WTC11 (cell line): ENCODE data around the gene KNSTRN. TPM values are rescaled to one million over a fixed set of nuclear protein-coding genes. Genes with fewer than 3 reads are reported as not detected.

ENCODE experiments used
- CBFB ChIP-seq: sonication (generic); formaldehyde crosslinking; IDR thresholded peaks from 2 replicates; pipeline ENCODE4 v1.8.1; 2022; ENCODE audit warnings: mild to moderate bottlenecking, low read depth, missing genetic modification reagents
- CREM ChIP-seq: sonication (generic); formaldehyde crosslinking; IDR thresholded peaks from 2 replicates; pipeline ENCODE4 v1.8.1; 2022; ENCODE audit warnings: mild to moderate bottlenecking, missing genetic modification reagents, moderate library complexity
- ETV6 ChIP-seq: sonication (generic); formaldehyde crosslinking; IDR thresholded peaks from 2 replicates; pipeline ENCODE4 v1.8.1; 2022; ENCODE audit warnings: mild to moderate bottlenecking, missing genetic modification reagents
- KAT7 ChIP-seq: sonication (generic); formaldehyde crosslinking; IDR thresholded peaks from 2 replicates; pipeline ENCODE4 v1.8.1; 2023; ENCODE audit warnings: missing genetic modification reagents, mild to moderate bottlenecking, borderline replicate concordance
- MXD4 ChIP-seq: fragments of 250-450 bp; sonication (Bioruptor Pico); IDR thresholded peaks from 2 replicates; pipeline ENCODE4 v1.8.0; 2021; ENCODE audit warnings: mild to moderate bottlenecking, moderate library complexity, borderline replicate concordance
- OVOL2 ChIP-seq: fragments of 250-450 bp; sonication (Bioruptor Pico); IDR thresholded peaks from 2 replicates; pipeline ENCODE4 v1.9.0; 2021; ENCODE audit warnings: mild to moderate bottlenecking, borderline replicate concordance
- TEAD4 ChIP-seq: sonication (generic); formaldehyde crosslinking; IDR thresholded peaks from 2 replicates; pipeline ENCODE4 v1.8.0; 2022; ENCODE audit warnings: mild to moderate bottlenecking, missing genetic modification reagents
- ZNF219 ChIP-seq: sonication (generic); formaldehyde crosslinking; IDR thresholded peaks from 2 replicates; pipeline ENCODE4 v1.8.0; 2023; ENCODE audit warnings: missing genetic modification reagents, mild to moderate bottlenecking, borderline replicate concordance
- ZNF317 ChIP-seq: sonication (generic); formaldehyde crosslinking; IDR thresholded peaks from 2 replicates; pipeline ENCODE4 v1.8.1; 2023; ENCODE audit warnings: low read depth, mild to moderate bottlenecking, moderate library complexity, missing genetic modification reagents, borderline replicate concordance
- total RNA-seq: library from RNA; stranded (reverse); gene quantifications from 3 replicates; pipeline ENCODE4 v1.2.3, GENCODE V29; 2021
- TF ChIP-seq, protein P1 (sequence below): sonication (generic); formaldehyde crosslinking; IDR thresholded peaks from 2 replicates; pipeline ENCODE4 v1.8.1; 2022; ENCODE audit warnings: low read depth, missing genetic modification reagents, borderline replicate concordance
- TF ChIP-seq, protein P2 (sequence below): sonication (generic); formaldehyde crosslinking; IDR thresholded peaks from 2 replicates; pipeline ENCODE4 v1.8.1; 2022; ENCODE audit warnings: mild to moderate bottlenecking, moderate library complexity, missing genetic modification reagents
- TF ChIP-seq, protein P3 (sequence below): sonication (generic); formaldehyde crosslinking; IDR thresholded peaks from 2 replicates; pipeline ENCODE4 v1.8.0; 2022; ENCODE audit warnings: mild to moderate bottlenecking, missing genetic modification reagents
- TF ChIP-seq, protein P4 (sequence below): fragments of 250-450 bp; sonication (Bioruptor Pico); IDR thresholded peaks from 2 replicates; pipeline ENCODE4 v2.1.2; 2022; ENCODE audit warnings: mild to moderate bottlenecking, moderate library complexity
- TF ChIP-seq, protein P5 (sequence below): fragments of 250-450 bp; sonication (Bioruptor Pico); IDR thresholded peaks from 2 replicates; pipeline ENCODE4 v1.8.0; 2021; ENCODE audit warnings: mild to moderate bottlenecking
- TF ChIP-seq, protein P6 (sequence below): sonication (generic); formaldehyde crosslinking; IDR thresholded peaks from 2 replicates; pipeline ENCODE4 v1.8.1; 2023; ENCODE audit warnings: mild to moderate bottlenecking, missing genetic modification reagents, moderate library complexity
- TF ChIP-seq, protein P7 (sequence below): sonication (generic); formaldehyde crosslinking; conservative IDR thresholded peaks from 2 replicates; pipeline ENCODE4 v1.8.1; 2022; ENCODE audit warnings: mild to moderate bottlenecking, missing genetic modification reagents
- TF ChIP-seq, protein P8 (sequence below): sonication (generic); formaldehyde crosslinking; IDR thresholded peaks from 2 replicates; pipeline ENCODE4 v1.8.0; 2022; ENCODE audit warnings: missing genetic modification reagents
- TF ChIP-seq, protein P9 (sequence below): sonication (generic); formaldehyde crosslinking; IDR thresholded peaks from 2 replicates; pipeline ENCODE4 v1.8.0; 2023; ENCODE audit warnings: missing genetic modification reagents, mild to moderate bottlenecking, borderline replicate concordance
- TF ChIP-seq, protein P10 (sequence below): fragments of 250-450 bp; sonication (Bioruptor Pico); IDR thresholded peaks from 2 replicates; pipeline ENCODE4 v1.9.0; 2021; ENCODE audit warnings: mild to moderate bottlenecking

The KNSTRN gene
- total RNA-seq, 1 experiment from 2014 or later: 73.4 TPM

DNA sequence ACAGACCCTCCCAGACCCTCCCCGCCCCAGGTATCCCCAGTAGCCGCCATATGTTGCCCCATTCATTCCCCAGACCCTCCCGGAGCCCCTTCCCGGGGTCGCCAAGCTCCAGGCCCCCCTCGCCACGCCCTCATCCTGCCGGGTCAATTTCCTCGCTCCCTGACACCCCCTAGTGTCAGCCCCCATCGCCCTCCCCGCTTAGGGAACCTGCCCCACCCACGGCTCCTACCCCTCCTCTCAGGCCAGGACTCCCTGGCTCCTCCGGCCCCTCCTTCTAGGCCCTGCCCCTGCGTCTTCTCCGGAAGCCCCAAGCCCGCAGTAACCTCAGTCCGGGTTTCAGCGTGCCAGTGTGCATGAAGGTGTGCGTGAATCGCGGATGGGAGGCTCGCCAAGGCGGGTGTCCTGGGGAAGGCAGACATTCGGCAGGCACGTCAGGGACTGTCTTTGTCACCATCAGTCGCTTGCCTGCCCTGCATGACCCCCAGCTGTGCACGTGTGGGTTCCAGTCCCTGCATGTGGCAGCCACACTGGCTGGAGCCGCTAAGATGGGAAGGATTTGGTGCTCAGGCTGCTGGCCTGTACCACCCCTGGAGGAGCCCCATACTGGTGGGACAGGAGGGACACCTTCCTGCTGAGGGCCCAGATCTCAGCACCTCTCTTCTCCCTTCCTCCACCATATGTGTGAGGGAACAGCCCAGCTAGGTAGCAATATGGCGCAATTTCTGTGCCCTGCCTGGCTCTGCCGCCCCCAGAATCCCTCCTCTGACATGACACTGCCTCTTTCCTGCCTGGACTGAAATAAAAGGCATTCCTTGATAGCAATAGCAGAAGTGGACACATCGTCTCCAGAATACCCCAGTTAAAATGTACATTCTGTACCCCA, 23.8 kb upstream of the KNSTRN start (continued):
- TF ChIP-seq ZNF317 (CRISPR knock-in tag): no peak
- no peak for TF ChIP-seq ZNF219
- no peak for TF ChIP-seq CREM (CRISPR knock-in tag)
- TF ChIP-seq, protein P1, sequence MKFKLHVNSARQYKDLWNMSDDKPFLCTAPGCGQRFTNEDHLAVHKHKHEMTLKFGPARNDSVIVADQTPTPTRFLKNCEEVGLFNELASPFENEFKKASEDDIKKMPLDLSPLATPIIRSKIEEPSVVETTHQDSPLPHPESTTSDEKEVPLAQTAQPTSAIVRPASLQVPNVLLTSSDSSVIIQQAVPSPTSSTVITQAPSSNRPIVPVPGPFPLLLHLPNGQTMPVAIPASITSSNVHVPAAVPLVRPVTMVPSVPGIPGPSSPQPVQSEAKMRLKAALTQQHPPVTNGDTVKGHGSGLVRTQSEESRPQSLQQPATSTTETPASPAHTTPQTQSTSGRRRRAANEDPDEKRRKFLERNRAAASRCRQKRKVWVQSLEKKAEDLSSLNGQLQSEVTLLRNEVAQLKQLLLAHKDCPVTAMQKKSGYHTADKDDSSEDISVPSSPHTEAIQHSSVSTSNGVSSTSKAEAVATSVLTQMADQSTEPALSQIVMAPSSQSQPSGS (CRISPR knock-in tag): no peak
- TF ChIP-seq, protein P2, sequence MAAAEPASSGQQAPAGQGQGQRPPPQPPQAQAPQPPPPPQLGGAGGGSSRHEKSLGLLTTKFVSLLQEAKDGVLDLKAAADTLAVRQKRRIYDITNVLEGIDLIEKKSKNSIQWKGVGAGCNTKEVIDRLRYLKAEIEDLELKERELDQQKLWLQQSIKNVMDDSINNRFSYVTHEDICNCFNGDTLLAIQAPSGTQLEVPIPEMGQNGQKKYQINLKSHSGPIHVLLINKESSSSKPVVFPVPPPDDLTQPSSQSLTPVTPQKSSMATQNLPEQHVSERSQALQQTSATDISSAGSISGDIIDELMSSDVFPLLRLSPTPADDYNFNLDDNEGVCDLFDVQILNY: no peak
- TF ChIP-seq, protein P3, sequence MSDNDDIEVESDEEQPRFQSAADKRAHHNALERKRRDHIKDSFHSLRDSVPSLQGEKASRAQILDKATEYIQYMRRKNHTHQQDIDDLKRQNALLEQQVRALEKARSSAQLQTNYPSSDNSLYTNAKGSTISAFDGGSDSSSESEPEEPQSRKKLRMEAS (CRISPR knock-in tag): 0 out of 2 replicates have a peak, but pooled peaks have one; percentile 50
- TF ChIP-seq MXD4 (CRISPR knock-in tag): no peak
- TF ChIP-seq, protein P4, sequence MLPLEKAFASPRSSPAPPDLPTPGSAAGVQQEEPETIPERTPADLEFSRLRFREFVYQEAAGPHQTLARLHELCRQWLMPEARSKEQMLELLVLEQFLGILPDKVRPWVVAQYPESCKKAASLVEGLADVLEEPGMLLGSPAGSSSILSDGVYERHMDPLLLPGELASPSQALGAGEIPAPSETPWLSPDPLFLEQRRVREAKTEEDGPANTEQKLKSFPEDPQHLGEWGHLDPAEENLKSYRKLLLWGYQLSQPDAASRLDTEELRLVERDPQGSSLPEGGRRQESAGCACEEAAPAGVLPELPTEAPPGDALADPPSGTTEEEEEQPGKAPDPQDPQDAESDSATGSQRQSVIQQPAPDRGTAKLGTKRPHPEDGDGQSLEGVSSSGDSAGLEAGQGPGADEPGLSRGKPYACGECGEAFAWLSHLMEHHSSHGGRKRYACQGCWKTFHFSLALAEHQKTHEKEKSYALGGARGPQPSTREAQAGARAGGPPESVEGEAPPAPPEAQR (CRISPR knock-in tag): no peak
- TF ChIP-seq, protein P5, sequence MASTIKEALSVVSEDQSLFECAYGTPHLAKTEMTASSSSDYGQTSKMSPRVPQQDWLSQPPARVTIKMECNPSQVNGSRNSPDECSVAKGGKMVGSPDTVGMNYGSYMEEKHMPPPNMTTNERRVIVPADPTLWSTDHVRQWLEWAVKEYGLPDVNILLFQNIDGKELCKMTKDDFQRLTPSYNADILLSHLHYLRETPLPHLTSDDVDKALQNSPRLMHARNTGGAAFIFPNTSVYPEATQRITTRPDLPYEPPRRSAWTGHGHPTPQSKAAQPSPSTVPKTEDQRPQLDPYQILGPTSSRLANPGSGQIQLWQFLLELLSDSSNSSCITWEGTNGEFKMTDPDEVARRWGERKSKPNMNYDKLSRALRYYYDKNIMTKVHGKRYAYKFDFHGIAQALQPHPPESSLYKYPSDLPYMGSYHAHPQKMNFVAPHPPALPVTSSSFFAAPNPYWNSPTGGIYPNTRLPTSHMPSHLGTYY (CRISPR knock-in tag): no peak
- TF ChIP-seq, protein P6, sequence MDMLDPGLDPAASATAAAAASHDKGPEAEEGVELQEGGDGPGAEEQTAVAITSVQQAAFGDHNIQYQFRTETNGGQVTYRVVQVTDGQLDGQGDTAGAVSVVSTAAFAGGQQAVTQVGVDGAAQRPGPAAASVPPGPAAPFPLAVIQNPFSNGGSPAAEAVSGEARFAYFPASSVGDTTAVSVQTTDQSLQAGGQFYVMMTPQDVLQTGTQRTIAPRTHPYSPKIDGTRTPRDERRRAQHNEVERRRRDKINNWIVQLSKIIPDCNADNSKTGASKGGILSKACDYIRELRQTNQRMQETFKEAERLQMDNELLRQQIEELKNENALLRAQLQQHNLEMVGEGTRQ (CRISPR knock-in tag): no peak
- no peak for TF ChIP-seq TEAD4 (CRISPR knock-in tag)
- TF ChIP-seq, protein P7, sequence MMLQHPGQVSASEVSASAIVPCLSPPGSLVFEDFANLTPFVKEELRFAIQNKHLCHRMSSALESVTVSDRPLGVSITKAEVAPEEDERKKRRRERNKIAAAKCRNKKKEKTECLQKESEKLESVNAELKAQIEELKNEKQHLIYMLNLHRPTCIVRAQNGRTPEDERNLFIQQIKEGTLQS (CRISPR knock-in tag): no peak
- no peak for TF ChIP-seq KAT7
- TF ChIP-seq, protein P8, sequence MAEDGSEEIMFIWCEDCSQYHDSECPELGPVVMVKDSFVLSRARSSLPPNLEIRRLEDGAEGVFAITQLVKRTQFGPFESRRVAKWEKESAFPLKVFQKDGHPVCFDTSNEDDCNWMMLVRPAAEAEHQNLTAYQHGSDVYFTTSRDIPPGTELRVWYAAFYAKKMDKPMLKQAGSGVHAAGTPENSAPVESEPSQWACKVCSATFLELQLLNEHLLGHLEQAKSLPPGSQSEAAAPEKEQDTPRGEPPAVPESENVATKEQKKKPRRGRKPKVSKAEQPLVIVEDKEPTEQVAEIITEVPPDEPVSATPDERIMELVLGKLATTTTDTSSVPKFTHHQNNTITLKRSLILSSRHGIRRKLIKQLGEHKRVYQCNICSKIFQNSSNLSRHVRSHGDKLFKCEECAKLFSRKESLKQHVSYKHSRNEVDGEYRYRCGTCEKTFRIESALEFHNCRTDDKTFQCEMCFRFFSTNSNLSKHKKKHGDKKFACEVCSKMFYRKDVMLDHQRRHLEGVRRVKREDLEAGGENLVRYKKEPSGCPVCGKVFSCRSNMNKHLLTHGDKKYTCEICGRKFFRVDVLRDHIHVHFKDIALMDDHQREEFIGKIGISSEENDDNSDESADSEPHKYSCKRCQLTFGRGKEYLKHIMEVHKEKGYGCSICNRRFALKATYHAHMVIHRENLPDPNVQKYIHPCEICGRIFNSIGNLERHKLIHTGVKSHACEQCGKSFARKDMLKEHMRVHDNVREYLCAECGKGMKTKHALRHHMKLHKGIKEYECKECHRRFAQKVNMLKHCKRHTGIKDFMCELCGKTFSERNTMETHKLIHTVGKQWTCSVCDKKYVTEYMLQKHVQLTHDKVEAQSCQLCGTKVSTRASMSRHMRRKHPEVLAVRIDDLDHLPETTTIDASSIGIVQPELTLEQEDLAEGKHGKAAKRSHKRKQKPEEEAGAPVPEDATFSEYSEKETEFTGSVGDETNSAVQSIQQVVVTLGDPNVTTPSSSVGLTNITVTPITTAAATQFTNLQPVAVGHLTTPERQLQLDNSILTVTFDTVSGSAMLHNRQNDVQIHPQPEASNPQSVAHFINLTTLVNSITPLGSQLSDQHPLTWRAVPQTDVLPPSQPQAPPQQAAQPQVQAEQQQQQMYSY (CRISPR knock-in tag): 0 out of 2 replicates have a peak, but pooled peaks have one; percentile 19
- TF ChIP-seq CBFB: no peak
- peak; percentile 34; the same call in 1 of the 2 replicates for TF ChIP-seq ETV6
- TF ChIP-seq, protein P9, sequence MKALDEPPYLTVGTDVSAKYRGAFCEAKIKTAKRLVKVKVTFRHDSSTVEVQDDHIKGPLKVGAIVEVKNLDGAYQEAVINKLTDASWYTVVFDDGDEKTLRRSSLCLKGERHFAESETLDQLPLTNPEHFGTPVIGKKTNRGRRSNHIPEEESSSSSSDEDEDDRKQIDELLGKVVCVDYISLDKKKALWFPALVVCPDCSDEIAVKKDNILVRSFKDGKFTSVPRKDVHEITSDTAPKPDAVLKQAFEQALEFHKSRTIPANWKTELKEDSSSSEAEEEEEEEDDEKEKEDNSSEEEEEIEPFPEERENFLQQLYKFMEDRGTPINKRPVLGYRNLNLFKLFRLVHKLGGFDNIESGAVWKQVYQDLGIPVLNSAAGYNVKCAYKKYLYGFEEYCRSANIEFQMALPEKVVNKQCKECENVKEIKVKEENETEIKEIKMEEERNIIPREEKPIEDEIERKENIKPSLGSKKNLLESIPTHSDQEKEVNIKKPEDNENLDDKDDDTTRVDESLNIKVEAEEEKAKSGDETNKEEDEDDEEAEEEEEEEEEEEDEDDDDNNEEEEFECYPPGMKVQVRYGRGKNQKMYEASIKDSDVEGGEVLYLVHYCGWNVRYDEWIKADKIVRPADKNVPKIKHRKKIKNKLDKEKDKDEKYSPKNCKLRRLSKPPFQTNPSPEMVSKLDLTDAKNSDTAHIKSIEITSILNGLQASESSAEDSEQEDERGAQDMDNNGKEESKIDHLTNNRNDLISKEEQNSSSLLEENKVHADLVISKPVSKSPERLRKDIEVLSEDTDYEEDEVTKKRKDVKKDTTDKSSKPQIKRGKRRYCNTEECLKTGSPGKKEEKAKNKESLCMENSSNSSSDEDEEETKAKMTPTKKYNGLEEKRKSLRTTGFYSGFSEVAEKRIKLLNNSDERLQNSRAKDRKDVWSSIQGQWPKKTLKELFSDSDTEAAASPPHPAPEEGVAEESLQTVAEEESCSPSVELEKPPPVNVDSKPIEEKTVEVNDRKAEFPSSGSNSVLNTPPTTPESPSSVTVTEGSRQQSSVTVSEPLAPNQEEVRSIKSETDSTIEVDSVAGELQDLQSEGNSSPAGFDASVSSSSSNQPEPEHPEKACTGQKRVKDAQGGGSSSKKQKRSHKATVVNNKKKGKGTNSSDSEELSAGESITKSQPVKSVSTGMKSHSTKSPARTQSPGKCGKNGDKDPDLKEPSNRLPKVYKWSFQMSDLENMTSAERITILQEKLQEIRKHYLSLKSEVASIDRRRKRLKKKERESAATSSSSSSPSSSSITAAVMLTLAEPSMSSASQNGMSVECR (CRISPR knock-in tag): peak; percentile 61
- TF ChIP-seq, protein P10, sequence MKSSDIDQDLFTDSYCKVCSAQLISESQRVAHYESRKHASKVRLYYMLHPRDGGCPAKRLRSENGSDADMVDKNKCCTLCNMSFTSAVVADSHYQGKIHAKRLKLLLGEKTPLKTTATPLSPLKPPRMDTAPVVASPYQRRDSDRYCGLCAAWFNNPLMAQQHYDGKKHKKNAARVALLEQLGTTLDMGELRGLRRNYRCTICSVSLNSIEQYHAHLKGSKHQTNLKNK (CRISPR knock-in tag): no peak
- TF ChIP-seq OVOL2 (CRISPR knock-in tag): no peak
